Suprapubic skin (tissue), 4 donors: ENCODE data around the gene LNX2. TPM values are rescaled to one million over a fixed set of nuclear protein-coding genes. Genes with fewer than 3 reads are reported as not detected.

Experiments
- DNase-seq, 2 donors: peaks; one replicate each; pipeline ENCODE4 v3.0.0-alpha.2; 2019; ENCODE audit warnings: low spot score in 2 of 2
- H3K27ac ChIP-seq: fragments of 200-600 bp; sonication (generic); one replicate; pipeline ENCODE4 v1.5.1; 2019
- H3K27me3 ChIP-seq: fragments of 200-600 bp; sonication (generic); one replicate; pipeline ENCODE4 v1.5.1; 2019
- H3K36me3 ChIP-seq: fragments of 200-600 bp; sonication (generic); one replicate; pipeline ENCODE4 v1.5.1; 2019
- H3K4me1 ChIP-seq: fragments of 200-600 bp; sonication (generic); one replicate; pipeline ENCODE4 v1.5.1; 2019
- H3K4me3 ChIP-seq: fragments of 200-600 bp; sonication (generic); one replicate; pipeline ENCODE4 v1.5.1; 2019; ENCODE audit warnings: mild to moderate bottlenecking
- H3K9me3 ChIP-seq: fragments of 200-600 bp; sonication (generic); one replicate; pipeline ENCODE4 v1.5.1; 2019
- CTCF ChIP-seq, 2 donors: fragments of 200-600 bp in 1 of 2; fragments of 450-650 bp in 1 of 2; sonication (generic) in 1 of 2; IDR thresholded peaks; one replicate each; pipeline ENCODE4 v1.5.1; 2016 to 2019; ENCODE audit warnings: antibody characterized with exemption in 2 of 2, mild to moderate bottlenecking in 1 of 2, moderate library complexity in 1 of 2
- EP300 ChIP-seq: sonication (generic); formaldehyde crosslinking; IDR thresholded peaks from one replicate; pipeline ENCODE4 v1.6.1; 2017; ENCODE audit warnings: antibody characterized with exemption
- POLR2A ChIP-seq, 2 donors: fragments of 450-650 bp; IDR thresholded peaks; one replicate each; pipeline ENCODE4 v1.6.1; 2017; ENCODE audit warnings: antibody characterized with exemption in 2 of 2, mild to moderate bottlenecking in 2 of 2, moderate library complexity in 2 of 2
- POLR2AphosphoS5 ChIP-seq, 3 donors: sonication (generic); formaldehyde crosslinking; IDR thresholded peaks; one replicate each; pipeline ENCODE4 v1.6.1; 2017; ENCODE audit warnings: antibody characterized with exemption in 3 of 3
- WGBS: methylation state at CpG from one replicate; pipeline ENCODE4 v1.1.5; 2018; 5-methylcytosine and 5-hydroxymethylcytosine counted together
- total RNA-seq, 4 donors: library from RNA; depleted of rRNA; stranded (reverse); fragments of >200 nt; gene quantifications; one replicate each; pipeline ENCODE4 v1.1.0, GENCODE V29; 2016

LNX2 gene
- total RNA-seq, 4 donors from 2014 or later: 11.2 to 15.9 (median 13.6) TPM

- H3K27ac ChIP-seq: no peak overlapping the region
- TF ChIP-seq CTCF (IDR thresholded peaks at IDR 0.05): no peak
- no peak for TF ChIP-seq POLR2A (IDR thresholded peaks at IDR 0.05)
- TF ChIP-seq EP300: no peak
- no peak for TF ChIP-seq POLR2AphosphoS5 (IDR thresholded peaks at IDR 0.05)
- no peaks in the 10 kb centered on the region for H3K27me3 ChIP-seq
- peaks cover 11% of the 10 kb centered on the region for H3K36me3 ChIP-seq
- no peak for DNase-seq
- H3K9me3 ChIP-seq: no peaks in the 10 kb centered on the region
- H3K4me1 ChIP-seq: peaks cover 43% of the 10 kb centered on the region
- WGBS: 77% methylated on average over 2 of the region's 2 CpGs
- H3K4me3 ChIP-seq: no peak overlapping the region
These were observed 5.5 kb upstream of the LNX2 start for GRCh38 chr13:27625839-27626238.

GRCh38 chr13:27624071-27624470 is 3.7 kb upstream of the LNX2 start:
- Histone ChIP-seq H3K9me3 (no peaks in the 10 kb centered on the region), H3K4me3 (no peak overlapping the region), H3K36me3 (peaks cover 11% of the 10 kb centered on the region), H3K27me3 (no peaks in the 10 kb centered on the region), H3K4me1 (peaks cover 48% of the 10 kb centered on the region), H3K27ac (no peak overlapping the region)
- 84% methylated on average over 3 of the region's 3 CpGs for WGBS
- no peak for DNase-seq
- TF ChIP-seq POLR2AphosphoS5 (IDR thresholded peaks at IDR 0.05) (no peak), POLR2A (IDR thresholded peaks at IDR 0.05) (no peak), CTCF (IDR thresholded peaks at IDR 0.05) (no peak), EP300 (no peak)

GRCh38 chr13:27622881-27623280 is 2.6 kb upstream of the LNX2 start:
- no peaks in the 10 kb centered on the region for H3K27me3 ChIP-seq
- peaks cover 60% of the 10 kb centered on the region for H3K4me1 ChIP-seq
- TF ChIP-seq CTCF (IDR thresholded peaks at IDR 0.05): no peak
- no peak for TF ChIP-seq POLR2A (IDR thresholded peaks at IDR 0.05)
- no peak for TF ChIP-seq POLR2AphosphoS5 (IDR thresholded peaks at IDR 0.05)
- no peak for TF ChIP-seq EP300
- WGBS: 64% methylated on average over 7 of the region's 7 CpGs
- peak overlapping the region; percentile 87 for H3K4me3 ChIP-seq
- DNase-seq: no peak
- H3K36me3 ChIP-seq: peaks cover 11% of the 10 kb centered on the region
- H3K9me3 ChIP-seq: no peaks in the 10 kb centered on the region
- no peak overlapping the region for H3K27ac ChIP-seq

- peak overlapping the region; percentile 87 for H3K4me3 ChIP-seq
- DNase-seq: no peak
- H3K4me1 ChIP-seq: peaks cover 66% of the 10 kb centered on the region
- peaks cover 11% of the 10 kb centered on the region for H3K36me3 ChIP-seq
- no peaks in the 10 kb centered on the region for H3K9me3 ChIP-seq
- H3K27me3 ChIP-seq: no peaks in the 10 kb centered on the region
- 10% methylated on average over 9 of the region's 13 CpGs for WGBS
- TF ChIP-seq CTCF (IDR thresholded peaks at IDR 0.05) (no peak), EP300 (no peak), POLR2AphosphoS5 (IDR thresholded peaks at IDR 0.05) (no peak), POLR2A (IDR thresholded peaks at IDR 0.05) (no peak)
- peak overlapping the region; percentile 96 for H3K27ac ChIP-seq
These were observed 1.9 kb upstream of the LNX2 start for GRCh38 chr13:27622102-27622820.

- under 1% methylated on average over 51 of the region's 71 CpGs for WGBS
These were observed 1.2 kb upstream of the LNX2 start, which contains the start of gene POLR1D for GRCh38 chr13:27621366-27622101. Gene POLR1D, plus strand, starts transcription at chr13:27621892. Its CDS starts 92 bp downstream, at chr13:27621984.

More at GRCh38 chr13:27621366-27622101, 1.2 kb upstream of the LNX2 start, which contains the start of gene POLR1D:
- H3K4me1 ChIP-seq: peaks cover 65% of the 10 kb centered on the region
- TF ChIP-seq CTCF (IDR thresholded peaks at IDR 0.05) (no peak), POLR2A (IDR thresholded peaks at IDR 0.05) (peak in 1 of 2 donors; percentile 72), EP300 (no peak), POLR2AphosphoS5 (IDR thresholded peaks at IDR 0.05) (peak in 2 of 3 donors; percentile 46 to 75)
- H3K4me3 ChIP-seq: peak within 1 kb of the TSS; percentile 87
- no peaks in the 10 kb centered on the region for H3K27me3 ChIP-seq
- DNase-seq: peak; percentile 83 to 89
- no peaks in the 10 kb centered on the region for H3K9me3 ChIP-seq
- peak within 1 kb of the TSS; percentile 96 for H3K27ac ChIP-seq
- H3K36me3 ChIP-seq: peaks cover 9% of the 10 kb centered on the region
